Activated CD8-positive, alpha-beta memory T cell treated with anti-CD3 and anti-CD28 coated beads, Interleukin-2, amount 50 U/mL, for 24 hours (primary cell): Measurements from ENCODE around the gene SLC41A2.
"Not testable (repeated sequence)": the region's sequence is repeated elsewhere in the genome, so short reads cannot be mapped to it uniquely, and the experiment has no call there.

Experiments used
- DNase-seq: peaks from one replicate; pipeline ENCODE4 v3.0.0-alpha.2; 2020; ENCODE audit errors: extremely low read depth

Gene SLC41A2

GRCh38 chr12:104964167-104964855, 6.2 kb upstream of the SLC41A2 start:
- DNase-seq: no peak

- DNase-seq: no peak
Observed at GRCh38 chr12:104963757-104964156, 5.7 kb upstream of the SLC41A2 start.

GRCh38 chr12:104960464-104960863, 2.4 kb upstream of the SLC41A2 start:
- no peak for DNase-seq

- DNase-seq: no peak
Observed at GRCh38 chr12:104959335-104959841, 1.3 kb upstream of the SLC41A2 start.

GRCh38 chr12:104958805-104959334, 780 bp upstream of the SLC41A2 start:
- no peak for DNase-seq

GRCh38 chr12:104957719-104958000, 430 bp downstream of the SLC41A2 start:
- no peak for DNase-seq

- DNase-seq: no peak
Observed at GRCh38 chr12:104956870-104957718, 996 bp downstream of the SLC41A2 start.

- no peak for DNase-seq
Observed at GRCh38 chr12:104955703-104956102, 2.4 kb downstream of the SLC41A2 start.

- DNase-seq: no peak
Observed at GRCh38 chr12:104953323-104953722, 4.8 kb downstream of the SLC41A2 start.

GRCh38 chr12:104952816-104953215, 5.3 kb downstream of the SLC41A2 start:
- DNase-seq: no peak

GRCh38 chr12:104951759-104952509, 6.2 kb downstream of the SLC41A2 start:
- no peak for DNase-seq

GRCh38 chr12:104948716-104949115, 9.4 kb downstream of the SLC41A2 start:
- not testable (repeated sequence) for DNase-seq

- no peak for DNase-seq
Observed at GRCh38 chr12:104944252-104944651, 13.8 kb downstream of the SLC41A2 start.

- DNase-seq: not testable (repeated sequence)
Observed at GRCh38 chr12:104943401-104943800, 14.7 kb downstream of the SLC41A2 start.

GRCh38 chr12:104942075-104942474, 16.0 kb downstream of the SLC41A2 start:
- no peak for DNase-seq

GRCh38 chr12:104941454-104941853, 16.6 kb downstream of the SLC41A2 start:
- no peak for DNase-seq

GRCh38 chr12:104939089-104939488, 19.0 kb downstream of the SLC41A2 start:
- no peak for DNase-seq

- no peak for DNase-seq
Observed at GRCh38 chr12:104938371-104938770, 19.7 kb downstream of the SLC41A2 start.

GRCh38 chr12:104935886-104936285, 22.2 kb downstream of the SLC41A2 start:
- no peak for DNase-seq

- DNase-seq: no peak
Observed at GRCh38 chr12:104933778-104934177, 24.3 kb downstream of the SLC41A2 start.

GRCh38 chr12:104933128-104933527, 25.0 kb downstream of the SLC41A2 start:
- no peak for DNase-seq
